CD4-positive, alpha-beta memory T cell (primary cell): Measurements from ENCODE around the gene MAB21L4. TPM values are rescaled to one million over a fixed set of nuclear protein-coding genes. Genes with fewer than 3 reads are reported as not detected.

Experiments
- CTCF ChIA-PET: fragments of 350-600 bp; sonication (Branson Sonifier 250); formaldehyde crosslinking; loops from one replicate; lab custom pipeline; 2021; ENCODE audit warnings: inconsistent platforms; ENCODE audit not compliant: partially characterized antibody; lab: Charles Lee
- POLR2A ChIA-PET: fragments of 350-600 bp; sonication (Branson Sonifier 250); formaldehyde crosslinking; loops from one replicate; lab custom pipeline; 2021; ENCODE audit not compliant: partially characterized antibody; lab: Charles Lee
- DNase-seq, 5 donors: peaks; one replicate each; pipeline versions ENCODE4 v3.0.0 to v3.0.0-alpha.2; 2020 to 2022; ENCODE audit warnings: mixed read lengths in 1 of 5
- H3K27ac ChIP-seq: one replicate; pipeline ENCODE4 v1.7.0; 2013; ENCODE audit warnings: low read depth, low read length
- H3K27me3 ChIP-seq: 2 replicates; pipeline ENCODE4 v1.7.0; 2013; ENCODE audit warnings: mild to moderate bottlenecking, low read length, moderate library complexity; ENCODE audit not compliant: insufficient read depth
- H3K36me3 ChIP-seq: 2 replicates; pipeline ENCODE4 v1.7.0; 2013; ENCODE audit warnings: mild to moderate bottlenecking, low read length, moderate library complexity; ENCODE audit not compliant: insufficient read depth
- H3K4me1 ChIP-seq: 2 replicates; pipeline ENCODE4 v1.7.0; 2013; ENCODE audit warnings: mild to moderate bottlenecking, low read length, moderate library complexity; ENCODE audit not compliant: insufficient read depth
- H3K4me3 ChIP-seq, 2 donors: one replicate each; pipeline ENCODE4 v1.7.0; 2013; ENCODE audit warnings: low read length in 2 of 2, mild to moderate bottlenecking in 1 of 2
- H3K9me3 ChIP-seq, 2 donors: one replicate each; pipeline ENCODE4 v1.7.0; 2013; ENCODE audit warnings: low read length in 2 of 2, control low read depth in 1 of 2; ENCODE audit not compliant: control insufficient read depth in 1 of 2
- H3K27ac Mint-ChIP-seq, 7 donors: one replicate each; pipeline ENCODE4 v1.8.0; 2020 to 2021; ENCODE audit warnings: mixed read lengths in 7 of 7, mild to moderate bottlenecking in 6 of 7, inconsistent platforms in 3 of 7, moderate library complexity in 3 of 7
- H3K27me3 Mint-ChIP-seq, 2 donors: one replicate each; pipeline ENCODE4 v1.8.0; 2020 to 2021; ENCODE audit warnings: mixed read lengths in 2 of 2
- H3K36me3 Mint-ChIP-seq, 2 donors: one replicate each; pipeline ENCODE4 v1.8.0; 2020 to 2021; ENCODE audit warnings: mixed read lengths in 2 of 2, inconsistent platforms in 1 of 2, mild to moderate bottlenecking in 1 of 2
- H3K4me1 Mint-ChIP-seq, 4 donors: one replicate each; pipeline ENCODE4 v1.8.0; 2020 to 2021; ENCODE audit warnings: mixed read lengths in 4 of 4, mild to moderate bottlenecking in 1 of 4
- H3K4me3 Mint-ChIP-seq, 8 donors: one replicate each; pipeline ENCODE4 v1.8.0; 2020 to 2021; ENCODE audit warnings: mixed read lengths in 8 of 8, mild to moderate bottlenecking in 7 of 8, moderate library complexity in 6 of 8, inconsistent platforms in 3 of 8
- H3K9me3 Mint-ChIP-seq, 8 donors: one replicate each; pipeline ENCODE4 v1.8.0; 2020 to 2021; ENCODE audit warnings: mixed read lengths in 8 of 8, mild to moderate bottlenecking in 5 of 8, inconsistent platforms in 3 of 8, moderate library complexity in 1 of 8
- intact Hi-C: fragments of 100-400 bp; cut with micrococcal nuclease; formaldehyde crosslinking; loops from one replicate; pipeline ENCODE4 v1.15.1; 2023
- polyA plus RNA-seq, 2 donors: library from polyadenylated mRNA; unstranded; fragments of 300-500 nt; fragmentation: Illumina TruSeq; gene quantifications; one replicate each; pipeline ENCODE4 v1.2.3, GENCODE V29; 2021
- total RNA-seq, 2 experiments: library from RNA; stranded (reverse); gene quantifications; one replicate each; pipeline ENCODE4 v1.2.3, GENCODE V29; 2021

Gene MAB21L4
- total and polyA plus RNA-seq, 4 experiments from 2014 or later: not detected

DNA sequence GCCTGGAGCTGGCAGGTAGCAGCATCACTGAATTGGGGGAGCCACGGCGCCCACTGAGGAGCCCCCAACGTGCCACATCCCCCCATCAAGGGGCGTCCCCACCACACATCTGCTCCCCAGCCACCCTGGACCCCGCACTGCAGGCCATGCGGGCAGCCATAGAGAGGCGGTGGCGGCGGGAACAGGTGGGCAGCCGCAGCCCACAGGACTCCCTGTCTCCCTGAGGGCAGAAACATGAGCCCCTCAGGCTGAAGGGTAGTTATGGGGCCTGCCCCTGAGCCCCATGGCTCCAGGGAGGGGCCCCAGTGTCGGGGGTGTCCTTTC, 36.7 kb upstream of the MAB21L4 start:
- H3K27ac Mint-ChIP-seq: no peak overlapping the region

DNA sequence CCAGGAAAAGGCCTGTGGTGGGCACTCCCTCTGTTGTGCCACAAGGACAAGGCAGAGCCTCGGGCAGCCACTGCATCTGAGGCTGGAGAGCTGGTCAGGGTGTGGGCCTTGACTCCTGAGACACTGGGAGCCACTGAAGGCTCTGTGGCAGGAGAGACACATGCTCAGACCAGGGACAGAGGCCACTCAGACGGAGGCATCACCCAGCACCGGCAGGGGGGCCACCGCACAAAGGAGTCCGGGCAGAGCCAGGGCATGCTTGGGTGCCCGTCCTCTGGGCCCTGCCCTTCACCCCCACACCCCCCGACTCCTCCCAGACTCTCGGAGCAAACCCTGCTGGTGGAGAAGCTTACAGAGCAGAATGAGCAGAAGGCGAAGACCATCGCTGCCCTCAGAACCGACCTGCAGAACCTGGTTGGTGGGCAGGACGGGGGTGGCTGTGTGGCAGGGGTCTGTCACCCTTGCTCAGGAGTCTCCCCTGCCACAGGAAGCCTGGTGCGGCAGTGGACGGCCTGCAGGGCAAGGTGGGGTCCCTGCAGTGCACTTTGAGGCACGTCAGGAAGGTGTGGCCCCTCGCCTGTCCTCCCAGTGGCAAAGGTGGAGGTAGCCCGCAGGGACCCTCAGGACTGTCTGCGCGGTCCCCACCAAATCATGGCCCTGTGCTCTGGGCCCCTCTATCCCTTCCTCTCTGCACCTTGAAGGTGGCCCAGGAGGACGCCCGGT, 36.2 kb upstream of the MAB21L4 start:
- no peak for DNase-seq
- H3K4me1 Mint-ChIP-seq: no peaks in the 10 kb centered on the region

More for the DNA sequence above, 36.7 kb upstream of the MAB21L4 start:
- no peak overlapping the region for H3K4me3 Mint-ChIP-seq
- ChIA-PET POLR2A (no interaction called here), CTCF (no interaction called here)
- H3K4me1 ChIP-seq: no peaks in the 10 kb centered on the region
- peaks cover 0 to 3% of the 10 kb centered on the region in 2 donors for H3K36me3 Mint-ChIP-seq
- no peaks in the 10 kb centered on the region for H3K36me3 ChIP-seq
- peaks cover 2 to 6% of the 10 kb centered on the region in 2 donors for H3K27me3 Mint-ChIP-seq
- H3K9me3 ChIP-seq: no peaks in the 10 kb centered on the region
- no peak overlapping the region for H3K27ac ChIP-seq
- intact Hi-C loops: no loop called here
- H3K27me3 ChIP-seq: no peaks in the 10 kb centered on the region
- peaks cover 0 to 19% (median 13%) of the 10 kb centered on the region in 8 donors for H3K9me3 Mint-ChIP-seq
- DNase-seq: no peak
- H3K4me3 ChIP-seq: no peak overlapping the region
- no peaks in the 10 kb centered on the region for H3K4me1 Mint-ChIP-seq

DNA sequence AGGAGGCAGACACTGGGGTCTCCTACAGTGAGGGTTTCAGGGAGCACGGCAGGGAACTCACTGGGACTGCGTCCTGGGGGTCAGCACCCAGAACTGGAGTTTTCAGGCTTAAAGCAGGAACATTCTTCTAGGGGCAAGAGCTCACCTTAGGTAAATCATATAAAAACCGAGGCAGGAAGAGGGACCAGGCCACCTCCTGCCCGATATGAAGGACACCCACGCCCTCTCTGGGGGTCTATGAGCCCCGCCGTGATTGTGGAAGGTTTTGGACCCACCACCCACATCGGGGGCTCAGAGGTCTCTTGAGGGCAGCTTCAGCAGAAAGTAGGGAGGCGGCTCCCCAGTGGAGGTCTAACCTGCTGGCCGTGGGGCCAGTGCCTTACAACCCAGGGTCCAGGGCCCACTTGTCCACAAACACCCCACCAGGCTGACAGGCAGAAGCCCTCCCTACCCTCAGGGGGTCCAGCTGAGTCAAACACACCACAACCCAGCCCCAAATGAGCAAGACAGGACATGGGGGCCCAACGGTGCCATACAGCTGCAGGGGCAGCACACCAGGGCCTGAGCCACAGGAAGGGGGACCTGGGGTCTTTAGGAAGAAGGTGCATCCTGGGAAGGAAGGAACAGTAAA, 35.5 kb upstream of the MAB21L4 start:
- Mint-ChIP-seq H3K4me1 (no peaks in the 10 kb centered on the region), H3K36me3 (peaks cover 0 to 3% of the 10 kb centered on the region in 2 donors), H3K27ac (no peak overlapping the region), H3K9me3 (peaks cover 0 to 8% (median 5%) of the 10 kb centered on the region in 8 donors), H3K27me3 (peaks cover 2 to 8% of the 10 kb centered on the region in 2 donors), H3K4me3 (no peak overlapping the region)
- H3K36me3 ChIP-seq: no peaks in the 10 kb centered on the region
- H3K9me3 ChIP-seq: no peaks in the 10 kb centered on the region
- H3K4me3 ChIP-seq: no peak overlapping the region
- H3K27ac ChIP-seq: no peak overlapping the region
- no peaks in the 10 kb centered on the region for H3K27me3 ChIP-seq
- POLR2A ChIA-PET: no interaction called here
- H3K4me1 ChIP-seq: no peaks in the 10 kb centered on the region
- DNase-seq: no peak
- CTCF ChIA-PET: no interaction called here
- intact Hi-C loops: no loop called here

More for the DNA sequence above, 36.2 kb upstream of the MAB21L4 start:
- Histone ChIP-seq H3K9me3 (no peaks in the 10 kb centered on the region), H3K4me3 (no peak overlapping the region), H3K4me1 (no peaks in the 10 kb centered on the region), H3K27me3 (no peaks in the 10 kb centered on the region), H3K36me3 (no peaks in the 10 kb centered on the region), H3K27ac (no peak overlapping the region)
- Mint-ChIP-seq H3K9me3 (peaks cover 0 to 15% (median 11%) of the 10 kb centered on the region in 8 donors), H3K36me3 (peaks cover 0 to 3% of the 10 kb centered on the region in 2 donors), H3K4me3 (no peak overlapping the region), H3K27me3 (peaks cover 2 to 6% of the 10 kb centered on the region in 2 donors), H3K27ac (no peak overlapping the region)
- POLR2A ChIA-PET: no interaction called here
- intact Hi-C loops: no loop called here
- CTCF ChIA-PET: no interaction called here

DNA sequence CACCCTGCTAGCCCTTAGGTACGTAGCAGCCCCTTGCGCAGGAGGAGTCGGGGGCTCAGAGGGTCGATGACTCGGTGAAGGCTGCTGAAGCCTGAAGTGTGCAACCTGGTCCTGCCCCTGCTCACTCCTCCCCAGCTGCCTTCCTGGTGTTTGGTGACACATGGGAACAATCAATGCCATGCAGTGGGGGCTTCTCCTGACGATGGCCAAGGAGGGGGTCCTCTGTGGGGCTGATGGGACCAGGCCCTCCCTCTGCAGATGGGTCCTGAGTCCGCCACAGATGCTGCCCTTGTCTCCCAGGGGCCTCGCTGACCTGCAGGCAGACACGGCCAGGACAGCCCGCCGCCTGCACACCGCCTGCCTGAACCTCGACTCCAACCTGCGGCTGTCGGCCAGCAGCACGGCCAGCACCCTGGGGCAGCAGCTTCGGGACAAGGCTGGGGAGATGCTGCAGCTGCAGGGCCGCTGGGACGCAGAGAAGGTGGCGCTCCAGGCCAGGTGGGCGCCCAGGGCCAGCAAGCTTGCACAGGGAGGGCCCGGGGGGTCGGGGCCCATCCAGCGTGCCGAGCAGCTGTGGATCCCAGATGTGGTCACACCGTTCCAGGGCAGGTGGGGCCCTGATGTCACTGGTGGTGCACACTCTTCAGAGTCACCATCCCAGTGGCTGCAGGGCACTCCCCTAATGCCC, 34.8 kb upstream of the MAB21L4 start:
- H3K4me3 ChIP-seq: no peak overlapping the region
- CTCF ChIA-PET: no interaction called here
- intact Hi-C loops: no loop called here
- H3K9me3 ChIP-seq: no peaks in the 10 kb centered on the region
- Mint-ChIP-seq H3K27ac (no peak overlapping the region), H3K27me3 (peaks cover 2 to 8% of the 10 kb centered on the region in 2 donors), H3K36me3 (peaks cover 0 to under 1% of the 10 kb centered on the region in 2 donors), H3K4me3 (no peak overlapping the region), H3K4me1 (no peaks in the 10 kb centered on the region), H3K9me3 (peaks cover 0 to 2% (median 0%) of the 10 kb centered on the region in 8 donors)
- H3K27me3 ChIP-seq: no peaks in the 10 kb centered on the region
- no peak overlapping the region for H3K27ac ChIP-seq
- POLR2A ChIA-PET: no interaction called here
- no peaks in the 10 kb centered on the region for H3K4me1 ChIP-seq
- no peaks in the 10 kb centered on the region for H3K36me3 ChIP-seq
- DNase-seq: no peak

DNA sequence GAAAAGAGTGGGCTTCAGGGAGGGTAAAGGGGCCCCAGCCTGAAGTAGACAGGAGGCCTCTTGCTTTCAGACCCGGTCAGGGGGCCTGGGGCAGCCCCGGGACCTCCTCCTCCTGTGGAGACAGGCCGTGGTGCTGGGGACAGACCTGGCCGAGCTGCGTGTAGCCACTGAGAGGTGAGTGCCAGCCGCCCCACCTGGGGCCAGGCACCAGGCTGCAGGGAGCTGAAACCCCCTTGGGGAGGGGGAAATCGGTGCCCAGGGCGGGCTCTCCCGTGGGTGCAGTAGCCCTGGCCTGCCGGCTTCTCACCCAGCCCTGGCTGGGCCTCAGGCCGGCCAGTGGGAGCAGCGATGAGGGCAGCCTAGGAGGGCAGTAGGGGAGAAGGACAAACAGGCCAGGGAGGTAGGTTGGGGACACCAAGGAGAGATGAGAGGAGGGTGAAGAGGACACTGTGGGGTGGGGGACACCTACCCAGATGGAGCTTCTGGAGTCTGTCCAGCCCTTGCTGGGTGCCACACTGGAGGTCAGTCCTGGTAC, 34.2 kb upstream of the MAB21L4 start:
- Histone ChIP-seq H3K4me3 (no peak overlapping the region), H3K9me3 (no peaks in the 10 kb centered on the region), H3K27me3 (no peaks in the 10 kb centered on the region), H3K36me3 (no peaks in the 10 kb centered on the region), H3K4me1 (no peaks in the 10 kb centered on the region), H3K27ac (no peak overlapping the region)
- intact Hi-C loops: no loop called here
- peaks cover 0 to 2% (median 0%) of the 10 kb centered on the region in 8 donors for H3K9me3 Mint-ChIP-seq
- H3K4me1 Mint-ChIP-seq: no peaks in the 10 kb centered on the region
- DNase-seq: no peak
- H3K36me3 Mint-ChIP-seq: no peaks in the 10 kb centered on the region
- ChIA-PET CTCF (no interaction called here), POLR2A (no interaction called here)
- peaks cover 2 to 8% of the 10 kb centered on the region in 2 donors for H3K27me3 Mint-ChIP-seq
- H3K4me3 Mint-ChIP-seq: no peak overlapping the region
- no peak overlapping the region for H3K27ac Mint-ChIP-seq

DNA sequence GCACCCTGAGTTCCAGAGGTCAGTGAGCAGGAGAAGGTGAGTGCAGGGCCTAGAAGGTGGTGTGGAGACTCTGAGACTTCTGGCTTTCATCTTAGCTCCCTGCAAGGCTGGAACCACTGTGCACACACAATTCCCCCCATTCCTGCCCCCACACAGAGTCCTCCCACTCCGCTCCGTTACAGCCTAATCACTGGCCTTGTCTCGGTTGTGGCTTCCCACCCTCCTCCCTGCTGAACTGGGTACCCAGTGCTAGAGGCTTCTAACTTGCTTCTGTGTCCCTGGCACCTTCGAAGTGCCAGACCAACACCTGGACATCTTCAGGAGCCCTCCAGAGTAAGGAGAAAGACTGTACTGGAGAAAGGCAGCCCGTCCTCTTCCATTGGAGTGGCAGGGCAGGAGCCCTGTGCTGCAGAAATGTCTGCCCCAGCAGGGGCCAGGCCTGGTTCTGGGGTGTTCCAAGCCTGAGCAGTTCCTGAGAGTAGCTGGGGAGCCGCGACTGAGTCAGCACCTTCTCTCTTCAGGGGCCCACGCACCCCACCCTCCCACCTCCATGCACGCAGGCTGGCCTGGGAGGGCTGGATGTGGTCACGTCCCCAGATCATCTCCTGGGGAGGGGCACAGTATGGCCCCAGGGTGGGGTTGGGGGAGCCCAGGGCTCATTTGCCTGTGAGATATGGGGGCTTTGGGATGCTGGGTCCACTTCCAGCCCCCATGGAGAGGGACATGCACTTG, 33.6 kb upstream of the MAB21L4 start:
- no peak overlapping the region for H3K4me3 ChIP-seq
- intact Hi-C loops: no loop called here
- Mint-ChIP-seq H3K36me3 (no peaks in the 10 kb centered on the region), H3K27me3 (peaks cover 2 to 8% of the 10 kb centered on the region in 2 donors), H3K4me1 (no peaks in the 10 kb centered on the region), H3K4me3 (no peak overlapping the region), H3K9me3 (peaks cover 0 to 2% (median 0%) of the 10 kb centered on the region in 8 donors), H3K27ac (no peak overlapping the region)
- H3K27me3 ChIP-seq: no peaks in the 10 kb centered on the region
- ChIA-PET POLR2A (no interaction called here), CTCF (no interaction called here)
- no peaks in the 10 kb centered on the region for H3K36me3 ChIP-seq
- H3K27ac ChIP-seq: no peak overlapping the region
- no peak for DNase-seq
- no peaks in the 10 kb centered on the region for H3K9me3 ChIP-seq
- no peaks in the 10 kb centered on the region for H3K4me1 ChIP-seq
